Endodermal cell (in vitro differentiated cells): ENCODE results near the gene SLC2A8. TPM values are rescaled to one million over a fixed set of nuclear protein-coding genes. Genes with fewer than 3 reads are reported as not detected.

Experiments used
- DNase-seq: peaks from one replicate; pipeline ENCODE4 v3.0.0-alpha.2; 2017
- H3K27ac ChIP-seq: 2 replicates; pipeline ENCODE4 v1.5.1; 2013; ENCODE audit warnings: mild to moderate bottlenecking, low read depth, low read length, moderate library complexity
- H3K27me3 ChIP-seq: 2 replicates; pipeline ENCODE4 v1.6.1; 2013; ENCODE audit warnings: mild to moderate bottlenecking, low read length, moderate library complexity; ENCODE audit not compliant: insufficient read depth, control insufficient read depth, poor library complexity, severe bottlenecking
- H3K36me3 ChIP-seq: 2 replicates; pipeline ENCODE4 v1.7.0; 2013; ENCODE audit warnings: mild to moderate bottlenecking, low read length, moderate library complexity; ENCODE audit not compliant: control insufficient read depth, insufficient read depth
- H3K4me1 ChIP-seq: one replicate; pipeline ENCODE4 v1.7.0; 2013; ENCODE audit warnings: low read length; ENCODE audit not compliant: control insufficient read depth, insufficient read depth
- H3K4me3 ChIP-seq: 2 replicates; pipeline ENCODE4 v1.5.1; 2013; ENCODE audit warnings: mild to moderate bottlenecking, low read length, moderate library complexity
- H3K9ac ChIP-seq: 2 replicates; pipeline ENCODE4 v1.6.1; 2013; ENCODE audit warnings: mild to moderate bottlenecking, low read length, moderate library complexity; ENCODE audit not compliant: poor library complexity, severe bottlenecking; ENCODE audit errors: extremely low read depth
- H3K9me3 ChIP-seq: 2 replicates; pipeline ENCODE4 v1.6.1; 2013; ENCODE audit warnings: mild to moderate bottlenecking, low read length, moderate library complexity; ENCODE audit not compliant: control insufficient read depth
- H3K27ac Mint-ChIP-seq: 2 replicates; pipeline ENCODE4 v1.8.0; 2020; ENCODE audit warnings: mixed read lengths
- H3K27me3 Mint-ChIP-seq: 2 replicates; pipeline ENCODE4 v1.8.0; 2021; ENCODE audit warnings: mild to moderate bottlenecking, mixed read lengths; ENCODE audit not compliant: insufficient read depth
- H3K36me3 Mint-ChIP-seq: 2 replicates; pipeline ENCODE4 v1.8.0; 2020; ENCODE audit warnings: low read depth, mixed read lengths
- H3K4me1 Mint-ChIP-seq: 2 replicates; pipeline ENCODE4 v1.8.0; 2020; ENCODE audit warnings: mixed read lengths
- H3K4me3 Mint-ChIP-seq: 2 replicates; pipeline ENCODE4 v1.8.0; 2020; ENCODE audit warnings: mild to moderate bottlenecking, moderate library complexity, mixed read lengths
- H3K9me3 Mint-ChIP-seq: 2 replicates; pipeline ENCODE4 v1.8.0; 2020; ENCODE audit warnings: mild to moderate bottlenecking, mixed read lengths
- WGBS, 2 experiments: methylation state at CpG; one replicate each; pipeline versions ENCODE4 v1.1.5 to v1.1.7; 2013; ENCODE audit warnings: missing lambda C conversion rate in 2 of 2, mixed read lengths in 1 of 2; ENCODE audit not compliant: insufficient coverage in 1 of 2, insufficient read length in 1 of 2; 5-methylcytosine and 5-hydroxymethylcytosine counted together
- total RNA-seq, 2 donors: library from RNA; stranded (reverse); fragmentation: NEBNext Ultra II Directional in 1 of 2; extraction: Animal tissue kit (Norgen Biotek cat#: 25700) in 1 of 2; gene quantifications; 2 replicates in 1 of 2; 3 replicates in 1 of 2; pipeline ENCODE4 v1.2.1, GENCODE V29; 2021
- TF ChIP-seq, protein P1 (sequence below): fragments of 200-600 bp; sonication (generic); conservative IDR thresholded peaks from 2 replicates; pipeline ENCODE4 v1.5.0; 2021; ENCODE audit warnings: antibody characterized with exemption, mild to moderate bottlenecking

Gene SLC2A8
- total RNA-seq, 2 donors from 2014 or later = 33.6 to 40.3 TPM

DNA sequence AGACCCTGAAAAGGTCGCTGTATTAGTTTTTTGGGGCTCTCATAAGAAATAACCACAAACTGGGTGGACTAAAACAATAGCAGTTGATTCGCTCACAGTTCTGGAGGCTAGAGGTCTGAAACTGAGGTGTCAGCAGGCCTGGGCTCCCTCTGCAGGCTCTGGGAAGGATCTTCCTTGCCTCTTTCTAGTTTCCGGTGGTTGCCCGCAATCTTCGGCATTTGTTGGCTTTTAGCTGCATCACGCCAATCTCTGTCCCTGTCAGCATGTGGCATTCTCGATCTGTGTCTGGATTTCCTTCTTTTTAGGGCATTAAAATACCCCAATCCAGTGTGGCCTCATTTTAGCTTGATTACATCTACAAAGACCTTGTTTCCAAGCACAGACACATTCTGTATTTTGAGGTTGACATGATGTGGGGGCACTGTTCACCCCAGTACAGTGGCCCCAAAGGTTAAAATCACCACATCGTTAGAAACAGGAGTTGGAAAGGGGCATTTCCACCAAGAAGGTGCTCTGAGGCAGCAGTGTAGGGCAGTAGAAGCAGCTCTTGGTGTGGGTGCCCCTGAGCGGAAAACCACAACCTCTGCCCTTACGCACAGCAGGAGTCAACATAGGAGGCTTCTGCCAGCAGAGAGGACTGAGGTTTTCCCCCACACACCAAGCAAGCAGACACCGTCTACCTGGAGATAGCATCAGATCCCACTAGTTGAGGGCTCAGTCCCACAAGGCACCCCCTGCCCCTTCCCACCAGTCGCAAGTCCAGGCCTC lies 40.7 kb downstream of the SLC2A8 start:
- H3K9ac ChIP-seq = no peak overlapping the region
- no peaks in the 10 kb centered on the region for H3K4me1 ChIP-seq
- TF ChIP-seq, protein P1, sequence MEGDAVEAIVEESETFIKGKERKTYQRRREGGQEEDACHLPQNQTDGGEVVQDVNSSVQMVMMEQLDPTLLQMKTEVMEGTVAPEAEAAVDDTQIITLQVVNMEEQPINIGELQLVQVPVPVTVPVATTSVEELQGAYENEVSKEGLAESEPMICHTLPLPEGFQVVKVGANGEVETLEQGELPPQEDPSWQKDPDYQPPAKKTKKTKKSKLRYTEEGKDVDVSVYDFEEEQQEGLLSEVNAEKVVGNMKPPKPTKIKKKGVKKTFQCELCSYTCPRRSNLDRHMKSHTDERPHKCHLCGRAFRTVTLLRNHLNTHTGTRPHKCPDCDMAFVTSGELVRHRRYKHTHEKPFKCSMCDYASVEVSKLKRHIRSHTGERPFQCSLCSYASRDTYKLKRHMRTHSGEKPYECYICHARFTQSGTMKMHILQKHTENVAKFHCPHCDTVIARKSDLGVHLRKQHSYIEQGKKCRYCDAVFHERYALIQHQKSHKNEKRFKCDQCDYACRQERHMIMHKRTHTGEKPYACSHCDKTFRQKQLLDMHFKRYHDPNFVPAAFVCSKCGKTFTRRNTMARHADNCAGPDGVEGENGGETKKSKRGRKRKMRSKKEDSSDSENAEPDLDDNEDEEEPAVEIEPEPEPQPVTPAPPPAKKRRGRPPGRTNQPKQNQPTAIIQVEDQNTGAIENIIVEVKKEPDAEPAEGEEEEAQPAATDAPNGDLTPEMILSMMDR = peak; percentile 59
- H3K27me3 ChIP-seq = no peaks in the 10 kb centered on the region
- WGBS, 2 experiments = 88 to 90% methylated on average over 11 to 12 of the region's 12 CpGs
- no peaks in the 10 kb centered on the region for H3K4me1 Mint-ChIP-seq
- peak overlapping the region; percentile 4 for H3K27ac Mint-ChIP-seq
- DNase-seq = peak; percentile 55
- H3K27ac ChIP-seq = no peak overlapping the region
- H3K4me3 Mint-ChIP-seq = no peak overlapping the region
- peaks cover 6% of the 10 kb centered on the region for H3K9me3 Mint-ChIP-seq
- H3K4me3 ChIP-seq = no peak overlapping the region
- peaks cover 85% of the 10 kb centered on the region for H3K36me3 Mint-ChIP-seq
- H3K36me3 ChIP-seq = peaks cover 74% of the 10 kb centered on the region
- no peaks in the 10 kb centered on the region for H3K27me3 Mint-ChIP-seq
- H3K9me3 ChIP-seq = no peaks in the 10 kb centered on the region

DNA sequence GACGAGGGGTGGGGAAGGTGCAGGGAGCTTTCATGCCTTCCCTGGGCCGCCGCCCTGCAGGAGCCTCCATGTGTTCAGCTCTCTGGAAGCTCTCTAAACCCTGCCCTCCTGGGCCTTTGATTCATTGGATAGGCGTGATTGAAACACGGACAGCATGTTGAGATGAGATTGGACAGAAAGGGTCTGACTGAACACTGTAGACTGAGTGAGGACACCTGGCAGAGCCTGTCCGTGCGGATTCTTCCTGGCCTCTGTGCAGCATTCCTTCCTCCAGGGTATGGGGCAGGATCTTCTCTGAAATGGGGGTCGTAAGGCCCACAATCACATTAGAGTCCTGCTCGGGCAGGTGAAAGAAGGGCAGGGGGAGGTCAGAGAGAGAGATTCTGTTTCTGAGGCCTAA lies 41.4 kb downstream of the SLC2A8 start:
- DNase-seq = no peak
- no peaks in the 10 kb centered on the region for H3K4me1 Mint-ChIP-seq
- H3K9ac ChIP-seq = no peak overlapping the region
- peaks cover 11% of the 10 kb centered on the region for H3K9me3 Mint-ChIP-seq
- WGBS, 2 experiments = 94 to 96% methylated on average over 5 to 9 of the region's 9 CpGs
- no peaks in the 10 kb centered on the region for H3K4me1 ChIP-seq
- H3K36me3 Mint-ChIP-seq = peaks cover 87% of the 10 kb centered on the region
- H3K36me3 ChIP-seq = peaks cover 70% of the 10 kb centered on the region
- no peak overlapping the region for H3K27ac ChIP-seq
- no peaks in the 10 kb centered on the region for H3K27me3 Mint-ChIP-seq
- H3K27me3 ChIP-seq = no peaks in the 10 kb centered on the region
- no peaks in the 10 kb centered on the region for H3K9me3 ChIP-seq
- TF ChIP-seq, protein P1 = no peak
- H3K4me3 ChIP-seq = no peak overlapping the region
- no peak overlapping the region for H3K4me3 Mint-ChIP-seq
- H3K27ac Mint-ChIP-seq = peak overlapping the region; percentile 4

DNA sequence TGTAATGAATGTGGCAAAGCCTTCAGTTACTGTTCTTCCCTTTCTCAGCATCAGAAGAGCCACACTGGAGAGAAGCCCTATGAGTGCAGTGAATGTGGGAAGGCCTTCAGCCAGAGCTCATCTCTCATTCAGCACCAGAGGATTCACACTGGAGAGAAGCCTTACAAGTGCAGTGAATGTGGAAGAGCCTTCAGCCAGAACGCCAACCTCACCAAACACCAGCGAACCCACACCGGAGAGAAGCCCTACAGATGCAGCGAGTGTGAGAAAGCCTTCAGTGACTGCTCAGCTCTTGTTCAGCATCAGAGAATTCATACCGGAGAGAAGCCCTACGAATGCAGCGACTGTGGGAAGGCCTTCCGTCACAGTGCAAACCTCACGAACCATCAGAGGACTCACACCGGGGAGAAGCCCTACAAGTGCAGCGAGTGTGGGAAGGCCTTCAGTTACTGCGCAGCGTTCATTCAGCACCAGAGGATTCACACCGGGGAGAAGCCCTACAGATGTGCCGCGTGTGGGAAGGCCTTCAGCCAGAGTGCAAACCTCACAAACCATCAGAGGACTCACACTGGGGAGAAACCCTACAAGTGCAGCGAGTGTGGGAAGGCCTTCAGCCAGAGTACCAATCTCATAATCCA lies 47.4 kb downstream of the SLC2A8 start:
- H3K27ac ChIP-seq = no peak overlapping the region
- WGBS, 2 experiments = 92 to 97% methylated on average over 14 to 17 of the region's 17 CpGs
- no peak overlapping the region for H3K27ac Mint-ChIP-seq
- H3K9me3 ChIP-seq = no peaks in the 10 kb centered on the region
- no peak overlapping the region for H3K9ac ChIP-seq
- peak; percentile 63 for DNase-seq
- peaks cover 34% of the 10 kb centered on the region for H3K9me3 Mint-ChIP-seq
- no peak overlapping the region for H3K4me3 Mint-ChIP-seq
- H3K4me1 ChIP-seq = no peaks in the 10 kb centered on the region
- H3K36me3 ChIP-seq = peaks cover 57% of the 10 kb centered on the region
- TF ChIP-seq, protein P1 = no peak
- H3K36me3 Mint-ChIP-seq = peaks cover 95% of the 10 kb centered on the region
- peaks cover 17% of the 10 kb centered on the region for H3K4me1 Mint-ChIP-seq
- no peak overlapping the region for H3K4me3 ChIP-seq
- no peaks in the 10 kb centered on the region for H3K27me3 ChIP-seq
- H3K27me3 Mint-ChIP-seq = no peaks in the 10 kb centered on the region
